SK-N-SH (cell line): ENCODE measurements around the gene NWD2. TPM values are rescaled to one million over a fixed set of nuclear protein-coding genes. Genes with fewer than 3 reads are reported as not detected.

Experiments used
- CTCF ChIA-PET: fragments of 300-600, 350-600 bp; formaldehyde crosslinking; extraction: SDS; loops from one replicate; lab custom pipeline; 2021; lab: Yijun Ruan, JAX
- POLR2A ChIA-PET: fragments of 350-600 bp; sonication (Branson Sonifier 250); formaldehyde crosslinking; extraction: SDS; loops from one replicate; lab custom pipeline; 2020; ENCODE audit warnings: antibody characterized with exemption, inconsistent platforms; lab: Yijun Ruan, JAX
- DNase-seq: peaks from one replicate; pipeline ENCODE4 v3.0.0; 2012
- H2AFZ ChIP-seq: fragments of 200-600 bp; sonication (generic); 2 replicates; pipeline ENCODE4 v1.8.1; 2016; ENCODE audit warnings: antibody characterized with exemption, mild to moderate bottlenecking, low read depth
- H3F3A ChIP-seq: fragments of 200-600 bp; sonication (generic); replicated peaks from 2 replicates; pipeline ENCODE3; 2016; ENCODE audit warnings: antibody characterized with exemption, mild to moderate bottlenecking; ENCODE audit not compliant: insufficient read depth
- H3K27ac ChIP-seq, 2 experiments: fragments of 200-500 bp in 1 of 2; fragments of 200-600 bp in 1 of 2; sonication (Bioruptor generic) in 1 of 2; sonication (generic), shearing (Covaris generic) in 1 of 2; 2 replicates each; pipeline versions ENCODE4 v1.5.1 to v1.6.1; 2014 to 2016; ENCODE audit warnings: low read depth in 2 of 2, inconsistent platforms in 1 of 2, low read length in 1 of 2, mild to moderate bottlenecking in 1 of 2, mixed read lengths in 1 of 2
- H3K27me3 ChIP-seq: fragments of 200-600 bp; sonication (generic), shearing (Covaris generic); 2 replicates; pipeline ENCODE4 v1.6.1; 2016; ENCODE audit warnings: mixed run types; ENCODE audit not compliant: insufficient read depth
- H3K36me3 ChIP-seq, 2 experiments: fragments of 200-500 bp in 1 of 2; fragments of 200-600 bp in 1 of 2; sonication (Bioruptor generic) in 1 of 2; sonication (generic) in 1 of 2; replicated peaks in 1 of 2; 2 replicates each; pipeline versions ENCODE3 to v1.5.1; 2014 to 2016; ENCODE audit warnings: low read length in 1 of 2, mild to moderate bottlenecking in 1 of 2; ENCODE audit not compliant: insufficient read depth in 2 of 2, control insufficient read depth in 1 of 2
- H3K4me1 ChIP-seq, 2 experiments: fragments of 200-500 bp in 1 of 2; fragments of 200-600 bp in 1 of 2; sonication (Bioruptor generic) in 1 of 2; sonication (generic), shearing (Covaris generic) in 1 of 2; 2 replicates each; pipeline versions ENCODE4 v1.5.1 to v1.6.1; 2014 to 2016; ENCODE audit warnings: low read depth in 1 of 2, low read length in 1 of 2, mixed run types in 1 of 2; ENCODE audit not compliant: insufficient read depth in 2 of 2, control insufficient read depth in 1 of 2
- H3K4me2 ChIP-seq: fragments of 200-600 bp; sonication (generic), shearing (Covaris generic); 2 replicates; pipeline ENCODE4 v1.6.1; 2017; ENCODE audit warnings: mixed run types
- H3K4me3 ChIP-seq, 2 experiments: fragments of 200-500 bp in 1 of 2; fragments of 200-600 bp in 1 of 2; sonication (Bioruptor generic) in 1 of 2; sonication (generic), shearing (Covaris generic) in 1 of 2; 2 replicates each; pipeline versions ENCODE4 v1.5.1 to v1.8.1; 2014 to 2016; ENCODE audit warnings: low read depth in 2 of 2, inconsistent platforms in 1 of 2, low read length in 1 of 2, mild to moderate bottlenecking in 1 of 2, mixed read lengths in 1 of 2, moderate library complexity in 1 of 2
- H3K79me2 ChIP-seq: fragments of 200-600 bp; sonication (generic); 2 replicates; pipeline ENCODE4 v1.8.1; 2017; ENCODE audit warnings: mild to moderate bottlenecking; ENCODE audit not compliant: insufficient read depth
- H3K9ac ChIP-seq: fragments of 200-600 bp; sonication (generic); 2 replicates; pipeline ENCODE4 v1.6.1; 2017; ENCODE audit warnings: mixed run types
- H3K9me2 ChIP-seq: fragments of 200-600 bp; sonication (generic); 2 replicates; pipeline ENCODE4 v1.6.1; 2017; ENCODE audit warnings: mixed run types
- H3K9me3 ChIP-seq: fragments of 200-600 bp; sonication (generic); 2 replicates; pipeline ENCODE4 v1.6.1; 2017; ENCODE audit warnings: mixed run types, mild to moderate bottlenecking, moderate library complexity
- H4K20me1 ChIP-seq: fragments of 200-600 bp; sonication (generic); 2 replicates; pipeline ENCODE4 v1.6.1; 2017; ENCODE audit warnings: mild to moderate bottlenecking, mixed run types; ENCODE audit not compliant: insufficient read depth
- CTCF ChIP-seq: fragments of 200-600 bp; sonication (generic); IDR thresholded peaks from 2 replicates; pipeline ENCODE4 v1.6.1; 2017; ENCODE audit warnings: antibody characterized with exemption, mild to moderate bottlenecking, moderate library complexity
- EP300 ChIP-seq, 2 experiments: IDR thresholded peaks; 2 replicates each; pipeline versions ENCODE4 v1.4.0 to v1.6.1; 2012; ENCODE audit warnings: borderline replicate concordance in 1 of 2, low read depth in 1 of 2, low read length in 1 of 2
- FOSL2 ChIP-seq: IDR thresholded peaks from 2 replicates; pipeline ENCODE4 v1.4.0; 2012; ENCODE audit warnings: low read depth, mild to moderate bottlenecking, moderate library complexity, borderline replicate concordance
- FOXJ3 ChIP-seq: sonication (generic); formaldehyde crosslinking; IDR thresholded peaks from 2 replicates; pipeline ENCODE4 v1.5.1; 2020; ENCODE audit warnings: mild to moderate bottlenecking, missing genetic modification reagents
- FOXM1 ChIP-seq: IDR thresholded peaks from 2 replicates; pipeline ENCODE4 v1.4.0; 2012; ENCODE audit warnings: low read depth, mild to moderate bottlenecking
- GATA2 ChIP-seq: sonication (generic); formaldehyde crosslinking; IDR thresholded peaks from 2 replicates; pipeline ENCODE4 v1.5.0; 2020; ENCODE audit warnings: mild to moderate bottlenecking, missing genetic modification reagents
- IRF3 ChIP-seq: fragments of 150-350 bp; IDR thresholded peaks from 2 replicates; pipeline ENCODE4 v1.6.1; 2016; ENCODE audit warnings: mild to moderate bottlenecking, low read depth, low read length
- MEF2A ChIP-seq: IDR thresholded peaks from 2 replicates; pipeline ENCODE4 v1.4.0; 2012; ENCODE audit warnings: low read depth, borderline replicate concordance
- PBX3 ChIP-seq: IDR thresholded peaks from 2 replicates; pipeline ENCODE4; 2012
- POLR2AphosphoS5 ChIP-seq: IDR thresholded peaks from 2 replicates; pipeline ENCODE4 v1.6.1; 2012; ENCODE audit warnings: low read depth, low read length
- RCOR1 ChIP-seq: fragments of 150-350 bp; IDR thresholded peaks from 2 replicates; pipeline ENCODE4 v1.6.1; 2017; ENCODE audit warnings: antibody characterized with exemption, low read length
- REST ChIP-seq: IDR thresholded peaks from 2 replicates; pipeline ENCODE4 v1.6.1; 2012; ENCODE audit warnings: mild to moderate bottlenecking, low read depth, low read length, moderate library complexity
- RXRA ChIP-seq: IDR thresholded peaks from 2 replicates; pipeline ENCODE4 v1.4.0; 2012; ENCODE audit warnings: low read depth, mild to moderate bottlenecking, borderline replicate concordance
- TEAD4 ChIP-seq: IDR thresholded peaks from 2 replicates; pipeline ENCODE4 v1.4.0; 2012; ENCODE audit warnings: mild to moderate bottlenecking, borderline replicate concordance; ENCODE audit not compliant: insufficient read depth
- ZBTB33 ChIP-seq: IDR thresholded peaks from 2 replicates; pipeline ENCODE4 v1.4.0; 2012; ENCODE audit warnings: low read depth, borderline replicate concordance
- WGBS: methylation state at CpG from one replicate; pipeline ENCODE4 v1.1.6; 2017; ENCODE audit warnings: low lambda C conversion rate; 5-methylcytosine and 5-hydroxymethylcytosine counted together
- polyA plus RNA-seq, 3 experiments: library from polyadenylated mRNA; depleted of rRNA; stranded (reverse); fragments of >200 nt; gene quantifications; 2 replicates each; pipeline ENCODE4 v1.2.3, GENCODE V29; 2012

The NWD2 gene
- polyA plus RNA-seq, 1 of the 3 experiments (the other 2 are of a cell fraction) = not detected

- H3K36me3 ChIP-seq = no peaks in the 10 kb centered on the region
- no peak overlapping the region for H3K4me3 ChIP-seq
- no peaks in the 10 kb centered on the region for H3K9me2 ChIP-seq
- no peak overlapping the region for H3K4me2 ChIP-seq
- no peaks in the 10 kb centered on the region for H3K9me3 ChIP-seq
- H3K27me3 ChIP-seq = peaks cover 13% of the 10 kb centered on the region; the same call in 1 of the 2 replicates
- no peaks in the 10 kb centered on the region for H3K4me1 ChIP-seq
- TF ChIP-seq IRF3 (no peak), ZBTB33 (no peak), CTCF (no peak), MEF2A (no peak), FOXM1 (no peak), RCOR1 (no peak), REST (no peak), FOXJ3 (CRISPR knock-in tag) (no peak), TEAD4 (no peak), EP300 (IDR thresholded peaks at IDR 0.05; ENCODE audit: borderline replicate concordance in 1 of 2, low read depth in 1 of 2, low read length in 1 of 2) (no peak), POLR2AphosphoS5 (no peak), FOSL2 (no peak), GATA2 (no peak), RXRA (no peak), PBX3 (no peak)
- H4K20me1 ChIP-seq = no peaks in the 10 kb centered on the region
- WGBS = 12% methylated on average over 8 of the region's 8 CpGs
- no peak overlapping the region for H3K9ac ChIP-seq
- no peaks in the 10 kb centered on the region for H3K79me2 ChIP-seq
- ChIA-PET POLR2A (no interaction called here), CTCF (no interaction called here)
- no peak overlapping the region for H2AFZ ChIP-seq
- no peak for DNase-seq
- H3K27ac ChIP-seq = no peak overlapping the region
- peaks cover 2% of the 10 kb centered on the region for H3F3A ChIP-seq
These were observed 194.2 kb downstream of the NWD2 start for GRCh38 chr4:37438564-37439279.
